ENCODE measurements around the gene TMBIM1.

The TMBIM1 gene, protein sequence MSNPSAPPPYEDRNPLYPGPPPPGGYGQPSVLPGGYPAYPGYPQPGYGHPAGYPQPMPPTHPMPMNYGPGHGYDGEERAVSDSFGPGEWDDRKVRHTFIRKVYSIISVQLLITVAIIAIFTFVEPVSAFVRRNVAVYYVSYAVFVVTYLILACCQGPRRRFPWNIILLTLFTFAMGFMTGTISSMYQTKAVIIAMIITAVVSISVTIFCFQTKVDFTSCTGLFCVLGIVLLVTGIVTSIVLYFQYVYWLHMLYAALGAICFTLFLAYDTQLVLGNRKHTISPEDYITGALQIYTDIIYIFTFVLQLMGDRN

DNA sequence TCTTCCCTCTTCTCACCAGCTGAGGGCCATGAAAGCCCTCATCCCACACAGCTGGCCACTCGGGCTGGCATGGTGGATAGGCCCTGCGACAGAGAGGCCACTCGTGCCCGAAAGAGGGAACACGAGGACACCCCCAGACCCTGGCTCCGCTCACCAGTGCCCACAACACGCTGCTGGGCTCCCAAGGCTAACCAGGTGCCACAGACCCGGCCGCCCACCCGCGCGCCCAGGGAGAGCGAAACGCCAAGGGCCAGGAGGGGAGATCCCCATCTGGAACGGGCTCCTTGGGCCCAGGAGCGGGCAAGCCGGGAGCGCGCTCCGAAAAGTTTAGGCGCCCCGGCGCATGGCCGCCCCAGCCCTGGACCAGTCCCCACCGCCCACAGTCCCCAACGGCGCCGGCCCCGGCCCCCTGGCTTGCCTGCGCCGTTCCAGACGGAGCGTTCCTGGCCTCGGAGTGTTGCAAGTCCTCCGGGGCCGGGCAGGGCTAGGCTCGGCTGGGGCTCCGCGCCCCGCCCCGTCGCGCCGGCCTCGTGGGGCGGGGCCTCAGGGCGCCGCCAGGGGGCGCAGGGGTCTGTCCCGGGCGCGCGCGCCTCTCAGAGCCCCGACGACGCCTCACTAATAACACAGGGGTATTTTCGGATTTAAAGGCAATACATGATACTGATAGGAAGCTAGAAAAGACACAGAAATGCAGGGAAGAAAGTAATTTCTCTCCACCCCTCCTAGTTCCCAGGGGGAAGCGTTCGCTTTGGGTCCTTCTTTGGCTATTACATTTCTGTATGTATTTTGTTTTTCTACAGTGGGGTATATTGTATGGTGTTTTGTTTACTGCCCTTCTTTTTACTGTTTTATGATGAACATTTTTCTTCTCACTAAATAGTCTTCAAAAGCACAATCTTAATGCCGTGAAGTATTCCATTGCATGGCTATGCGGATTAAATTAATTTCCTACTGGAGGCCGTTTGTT, at the start of gene TMBIM1:
TMBIM1 (minus strand) TSS at position 456 of the 967 bp plus-strand sequence. CDS start 10,362 bp downstream, outside the sequence.
- DNase-seq (ENCODE audit: low read depth, low spot score) = peak; percentile 54

DNA sequence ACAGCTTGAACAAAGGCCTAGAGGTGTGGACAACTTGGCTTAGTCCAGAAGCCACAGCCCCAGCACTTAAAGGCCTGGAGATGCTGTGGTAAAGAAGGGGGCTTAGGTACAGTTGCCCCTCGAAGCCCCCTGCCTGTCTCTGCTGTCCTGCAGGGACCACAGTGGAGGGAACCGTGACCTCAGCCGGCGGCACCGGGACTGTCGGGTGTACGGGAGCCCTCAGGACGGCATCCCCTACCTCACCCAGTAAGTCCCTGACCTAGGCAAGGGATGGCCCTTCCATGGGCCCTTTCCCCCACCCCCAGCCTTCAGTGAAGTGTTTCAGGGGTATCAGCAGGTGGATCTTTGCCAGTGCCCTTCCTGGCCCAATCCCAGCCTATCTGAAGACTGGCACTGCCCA, 49.1 kb upstream of the TMBIM1 start:
- DNase-seq (ENCODE audit: low read depth, low spot score) = no peak

DNA sequence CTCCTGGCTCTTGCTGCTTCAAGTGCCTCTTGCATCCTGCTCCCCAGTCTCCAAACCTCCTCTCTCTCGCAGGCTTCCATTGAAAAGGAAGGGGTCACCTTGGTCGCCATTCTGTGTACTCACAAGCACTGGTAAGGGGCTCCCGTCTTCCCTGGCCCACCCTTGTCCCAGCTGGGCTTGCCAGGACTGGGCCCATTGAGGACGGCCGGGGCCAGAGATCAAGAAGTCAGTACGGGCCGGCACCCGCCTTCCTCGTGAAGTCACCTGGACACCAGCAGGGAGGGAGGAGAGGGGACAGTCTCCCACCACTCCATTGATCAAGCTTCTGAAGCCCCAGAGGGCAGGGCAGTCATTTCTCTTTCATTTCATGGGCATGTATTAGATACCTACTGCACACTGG, 48.4 kb upstream of the TMBIM1 start:
- no peak for DNase-seq (ENCODE audit: low read depth, low spot score)

DNA sequence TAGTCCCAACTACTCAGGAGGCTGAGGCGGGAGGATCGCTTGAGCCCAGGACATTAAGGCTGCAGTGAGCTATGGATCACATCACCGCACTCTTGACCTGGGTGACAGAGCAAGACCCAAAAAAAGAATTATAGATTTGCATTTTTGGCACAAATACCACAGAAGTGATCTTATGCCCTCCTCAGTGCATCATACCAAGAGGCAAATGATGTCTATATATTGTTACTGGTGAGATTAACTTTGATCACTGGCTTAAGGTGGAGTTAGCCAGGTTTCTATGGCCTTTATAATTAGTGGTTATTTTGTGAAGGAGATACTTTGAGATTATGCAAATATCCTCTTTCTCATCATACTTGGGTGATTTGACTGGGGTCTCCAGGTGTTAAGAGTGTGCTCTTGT, 42.2 kb upstream of the TMBIM1 start:
- DNase-seq (ENCODE audit: low read depth, low spot score) = no peak

DNA sequence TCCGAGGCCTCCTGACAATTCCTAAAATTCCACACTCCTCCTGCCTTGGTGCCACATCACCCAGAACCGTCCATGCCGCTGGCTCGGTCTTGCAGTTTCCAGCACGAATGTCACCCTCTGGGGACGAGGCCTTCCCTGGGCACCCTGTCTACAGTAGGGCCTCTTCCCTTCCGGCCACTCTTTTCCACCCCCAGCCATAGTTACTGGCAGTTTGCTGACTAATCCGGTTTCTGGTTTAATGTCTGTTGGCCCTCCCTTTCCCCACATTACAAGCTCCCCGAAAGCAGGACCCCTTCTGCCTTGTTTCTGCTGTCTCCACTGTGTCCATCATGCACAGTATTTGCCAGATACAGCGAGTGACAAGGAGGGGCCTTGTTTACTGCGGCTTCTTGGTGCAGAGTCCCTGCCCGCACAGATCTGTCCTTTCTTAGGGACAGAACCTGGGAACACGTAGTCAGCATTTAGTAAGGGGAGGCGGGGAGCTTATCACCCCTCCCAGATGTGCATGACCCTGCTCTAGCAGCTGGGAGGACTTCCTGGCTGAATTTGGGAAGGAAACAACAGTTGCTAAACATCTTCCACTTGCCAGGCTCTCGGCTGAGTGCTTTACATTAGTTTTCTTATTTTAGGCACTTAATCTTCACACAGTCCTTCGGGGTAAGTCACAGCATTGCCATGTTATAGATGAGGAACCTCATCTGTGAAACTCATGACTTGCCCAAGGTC, 40.8 kb upstream of the TMBIM1 start:
- no peak for DNase-seq (ENCODE audit: low read depth, low spot score)

DNA sequence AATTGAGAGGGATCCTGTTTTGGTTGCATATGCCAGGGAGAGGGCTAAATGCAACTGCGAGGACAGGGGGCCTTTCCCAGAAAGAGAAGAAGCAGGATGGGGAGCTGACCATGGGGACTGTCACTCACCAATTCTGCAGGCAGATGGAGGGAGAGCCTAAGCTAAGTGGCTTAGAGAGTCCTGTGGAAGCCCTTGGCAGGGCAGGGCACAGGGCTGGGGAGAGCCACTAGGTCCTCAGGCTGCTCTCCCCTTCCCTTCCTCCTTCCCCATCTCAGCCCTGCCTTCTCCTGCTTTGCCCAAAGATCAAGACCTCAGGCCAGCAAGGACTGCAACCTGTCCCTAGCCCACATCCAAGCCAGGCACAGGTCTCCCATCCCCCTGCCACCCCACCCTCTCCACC, 40.0 kb upstream of the TMBIM1 start:
- no peak for DNase-seq (ENCODE audit: low read depth, low spot score)

DNA sequence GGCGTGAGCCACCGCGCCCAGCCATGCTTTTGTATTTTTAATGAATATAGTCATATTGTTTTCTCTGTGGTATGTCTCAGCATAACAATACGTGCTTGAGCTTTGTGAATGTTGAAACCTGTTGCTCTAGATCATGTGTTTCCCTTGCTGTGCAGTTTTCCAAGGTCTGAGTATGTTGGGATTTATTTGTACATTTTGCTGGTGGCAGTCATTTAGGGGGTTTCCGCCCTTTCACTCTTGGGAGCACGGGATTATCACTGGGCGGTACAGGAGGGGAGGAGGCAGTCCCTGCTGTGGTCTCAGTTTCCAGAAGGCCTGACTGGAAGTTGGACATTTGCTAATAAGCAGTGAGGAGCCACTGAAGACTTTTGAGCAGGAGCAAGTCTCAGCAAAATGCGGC, 39.4 kb upstream of the TMBIM1 start:
- no peak for DNase-seq (ENCODE audit: low read depth, low spot score)

DNA sequence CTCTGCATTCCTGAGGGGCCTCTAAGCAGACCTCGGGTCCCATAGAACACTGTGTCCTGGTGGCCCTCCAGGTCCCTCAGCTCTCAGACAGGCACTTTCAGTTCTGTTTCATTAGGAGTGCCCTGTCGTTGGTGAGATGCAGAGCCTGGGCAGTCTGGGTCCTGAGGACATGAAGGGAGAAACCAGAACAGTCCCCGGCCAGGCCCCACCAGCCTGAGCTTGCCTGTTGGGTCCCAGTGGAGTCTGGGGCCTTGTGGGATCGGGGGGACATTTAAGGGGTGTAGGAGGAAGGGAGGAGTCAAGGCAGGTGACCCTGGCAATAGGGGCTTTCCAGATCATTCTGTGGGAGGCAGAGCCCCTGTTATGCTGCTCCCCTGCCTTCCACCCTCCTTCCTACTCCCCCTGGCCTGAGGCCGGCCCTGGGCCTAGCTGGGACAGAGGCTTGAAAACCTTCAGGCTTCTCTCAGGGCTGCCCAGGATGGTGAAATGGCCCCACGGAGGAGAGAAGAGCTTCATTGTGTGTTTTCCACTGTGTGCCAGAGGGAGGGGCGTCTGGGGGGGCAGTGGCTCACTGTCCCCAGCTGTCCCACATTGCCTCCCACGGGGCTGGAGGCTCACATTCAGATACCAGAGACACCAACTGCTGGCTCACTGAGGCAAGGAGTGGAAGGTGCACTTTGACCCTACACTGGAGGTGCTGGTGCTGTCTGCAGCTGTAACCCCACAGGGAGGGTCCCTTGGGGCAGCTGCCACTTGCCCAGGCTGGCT, 37.7 kb upstream of the TMBIM1 start:
- no peak for DNase-seq (ENCODE audit: low read depth, low spot score)

DNA sequence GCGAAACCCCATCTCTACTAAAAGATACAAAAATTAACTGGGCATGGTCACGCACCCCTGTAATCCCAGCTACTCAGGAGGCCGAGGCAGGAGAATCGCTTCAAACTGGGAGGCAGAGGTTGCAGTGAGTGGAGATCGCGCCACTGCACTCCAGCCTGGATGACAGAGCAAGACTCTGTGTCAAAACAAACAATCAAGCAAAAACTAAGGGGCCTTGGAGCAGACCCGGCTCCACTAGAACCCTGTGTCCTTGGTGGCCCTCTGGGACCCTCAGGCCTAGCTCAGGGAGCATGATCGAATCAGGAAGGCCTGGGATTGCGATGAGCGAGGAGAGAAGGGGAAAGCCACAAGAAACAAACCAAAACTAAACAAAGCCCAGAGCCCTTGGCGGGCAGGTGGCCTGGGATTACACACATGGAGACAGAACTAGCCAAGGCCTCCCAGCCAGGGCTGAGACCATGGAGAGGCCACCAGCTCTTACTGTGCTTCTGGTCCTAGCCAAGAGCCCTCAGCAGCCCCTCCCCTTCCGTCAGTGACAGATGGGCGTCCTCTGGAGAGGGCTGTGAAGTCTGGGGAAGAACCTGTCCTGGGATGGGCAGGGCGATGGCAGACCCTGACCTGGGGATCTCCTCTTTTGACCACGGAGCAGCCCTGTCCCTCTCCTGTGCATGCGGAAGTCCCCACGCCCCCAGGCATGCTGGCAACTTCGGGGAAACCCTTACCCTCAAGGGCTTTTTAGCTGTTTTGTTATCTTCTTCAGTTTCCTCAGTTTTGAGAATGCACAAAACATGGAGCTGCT, 36.9 kb upstream of the TMBIM1 start:
- no peak for DNase-seq (ENCODE audit: low read depth, low spot score)

DNA sequence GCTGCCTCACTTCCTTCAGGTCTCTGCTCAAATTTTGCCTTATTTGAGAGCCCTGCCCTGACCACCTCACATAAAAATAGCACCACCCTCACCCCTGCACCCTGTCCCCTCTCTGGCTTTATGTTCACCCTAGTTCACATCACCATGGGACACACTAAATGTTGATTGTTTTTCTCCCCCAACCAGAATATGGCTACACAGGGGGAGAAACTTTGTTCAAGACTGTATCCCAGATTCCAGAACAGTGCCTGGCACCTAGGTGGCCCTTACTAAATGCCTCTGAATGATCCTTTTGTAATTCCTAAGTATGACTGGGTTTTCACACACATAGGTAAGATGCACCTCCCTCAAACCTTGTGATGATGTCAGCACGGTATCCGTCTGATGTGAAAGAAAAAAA, 36.0 kb upstream of the TMBIM1 start:
- no peak for DNase-seq (ENCODE audit: low read depth, low spot score)

DNA sequence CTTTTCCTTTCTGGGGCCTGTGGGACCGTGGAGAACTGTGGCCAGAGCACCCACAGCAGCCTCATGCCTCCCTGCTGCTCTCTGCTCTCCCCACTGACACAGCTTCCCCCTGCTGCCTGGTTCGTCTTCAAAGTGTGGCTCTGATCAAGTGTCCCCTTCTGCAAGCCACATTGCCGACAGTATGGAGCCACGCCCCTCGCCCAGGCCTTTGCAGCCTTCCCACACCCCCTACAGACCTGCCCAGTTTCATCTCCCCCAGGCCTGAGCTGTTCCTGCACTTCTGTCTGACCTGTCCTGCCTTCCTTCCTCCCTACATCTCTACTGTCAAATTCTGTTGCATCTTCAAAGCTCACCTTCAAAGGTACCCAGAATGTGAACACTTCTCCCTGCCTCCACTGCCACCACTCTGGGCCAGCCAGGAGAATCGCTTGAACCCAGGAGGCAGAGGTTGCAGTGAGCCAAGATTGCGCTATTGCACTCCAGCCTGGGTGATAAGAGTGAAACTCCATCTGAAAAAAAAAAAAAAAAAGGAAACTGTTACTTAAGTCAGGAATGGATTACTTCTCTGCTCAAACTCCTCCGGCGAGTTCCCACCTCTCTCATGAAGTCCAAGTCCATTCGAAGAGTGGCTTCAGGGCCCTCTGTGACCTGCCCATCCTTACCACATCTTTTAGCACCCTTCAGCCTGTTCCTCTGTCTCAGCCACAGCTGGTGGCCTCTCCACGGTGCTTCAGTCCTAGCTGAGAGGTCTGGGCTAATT, 35.3 kb upstream of the TMBIM1 start:
- no peak for DNase-seq (ENCODE audit: low read depth, low spot score)

DNA sequence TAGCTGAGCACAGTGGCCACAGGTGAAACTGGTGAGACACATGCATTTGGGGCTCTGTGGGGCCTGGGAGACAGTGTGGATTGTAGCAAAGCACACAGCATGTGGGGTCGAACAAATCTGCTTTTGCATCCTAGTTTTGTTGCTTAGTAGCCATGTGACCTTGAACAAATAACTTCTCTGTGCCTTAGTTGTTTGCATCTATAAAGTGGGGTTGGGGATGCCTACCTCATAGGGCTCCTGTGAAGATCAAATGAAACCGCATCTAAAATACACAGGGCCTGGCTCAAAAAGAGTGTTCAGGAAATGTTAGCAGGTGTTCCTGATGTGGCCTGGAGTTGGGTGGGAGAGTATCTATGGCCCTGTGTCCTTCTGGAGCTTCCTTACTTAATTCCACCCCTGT, 34.0 kb upstream of the TMBIM1 start:
- DNase-seq (ENCODE audit: low read depth, low spot score) = no peak

DNA sequence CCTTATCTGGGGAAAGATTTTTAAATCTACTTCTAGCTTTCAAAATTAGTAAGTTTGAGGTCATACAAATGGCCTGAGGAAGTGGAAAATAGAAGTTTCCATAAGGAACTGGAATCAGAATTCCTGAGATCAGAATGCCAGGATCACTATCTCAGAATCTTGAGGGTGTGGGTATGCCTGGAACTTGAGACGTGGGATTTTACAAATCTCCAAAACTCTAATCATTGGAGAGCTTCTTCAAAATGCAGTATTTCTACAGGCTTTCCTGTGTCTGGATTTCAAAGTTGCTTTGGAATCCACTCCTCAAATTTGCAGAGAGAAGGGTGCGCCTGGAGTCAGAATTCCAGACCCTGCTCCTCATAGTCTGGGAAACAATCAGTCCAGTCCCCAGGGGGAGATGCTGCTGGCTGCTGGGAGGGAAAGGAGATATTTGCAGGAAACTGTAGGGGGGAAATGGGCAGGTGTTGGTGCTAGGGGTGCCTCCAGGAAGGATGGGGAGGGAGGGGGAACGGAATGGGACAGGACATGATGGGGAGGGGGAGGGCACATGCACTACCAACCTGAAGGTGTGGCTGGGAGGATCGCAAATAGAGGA, 33.4 kb upstream of the TMBIM1 start:
- no peak for DNase-seq (ENCODE audit: low read depth, low spot score)

DNA sequence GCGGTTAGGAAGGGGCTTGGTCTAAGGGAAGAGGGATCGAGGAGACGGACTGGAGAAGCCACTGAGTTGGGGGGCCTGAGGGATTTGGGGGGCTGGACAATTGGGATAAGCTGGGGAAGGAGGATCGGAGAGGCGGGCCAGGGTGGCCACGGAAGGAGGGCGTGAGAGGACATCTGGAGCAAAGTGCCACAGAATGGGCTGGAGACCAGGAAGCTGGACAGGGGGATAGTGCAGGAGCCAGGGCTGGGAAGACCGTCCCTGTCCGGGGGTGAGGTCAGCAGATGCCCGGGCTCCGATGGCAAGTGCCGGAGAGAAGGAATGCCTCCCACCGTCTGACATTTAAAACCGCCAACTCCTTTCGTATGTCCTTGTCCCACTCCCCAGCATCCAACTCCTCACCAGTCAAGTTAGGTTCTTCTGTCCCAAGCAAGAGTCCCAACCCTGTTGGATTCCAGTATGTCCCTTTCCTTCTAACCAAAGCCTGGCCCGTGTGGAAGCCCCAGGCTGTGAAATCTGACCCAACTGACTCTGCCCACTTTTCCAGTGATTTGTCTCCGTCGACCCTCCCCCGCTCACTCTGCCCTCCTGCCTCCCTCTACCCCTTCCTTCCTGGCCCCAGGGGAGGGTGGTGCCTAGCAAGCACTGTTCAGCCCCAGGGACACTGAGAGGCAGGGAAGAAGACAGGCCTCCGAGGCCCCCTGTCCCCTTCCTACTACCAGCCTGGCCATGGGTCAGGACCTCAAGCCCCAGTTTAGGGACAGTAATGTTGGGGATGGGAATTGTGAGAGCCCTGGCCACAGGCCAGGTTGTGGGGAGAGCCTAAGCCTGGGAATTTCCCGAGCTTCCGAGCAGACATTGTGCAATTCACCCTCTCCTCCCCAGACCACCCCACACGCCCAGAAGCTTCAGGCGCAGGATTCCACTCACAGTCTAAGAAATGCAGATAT, 31.5 kb upstream of the TMBIM1 start:
- no peak for DNase-seq (ENCODE audit: low read depth, low spot score)

DNA sequence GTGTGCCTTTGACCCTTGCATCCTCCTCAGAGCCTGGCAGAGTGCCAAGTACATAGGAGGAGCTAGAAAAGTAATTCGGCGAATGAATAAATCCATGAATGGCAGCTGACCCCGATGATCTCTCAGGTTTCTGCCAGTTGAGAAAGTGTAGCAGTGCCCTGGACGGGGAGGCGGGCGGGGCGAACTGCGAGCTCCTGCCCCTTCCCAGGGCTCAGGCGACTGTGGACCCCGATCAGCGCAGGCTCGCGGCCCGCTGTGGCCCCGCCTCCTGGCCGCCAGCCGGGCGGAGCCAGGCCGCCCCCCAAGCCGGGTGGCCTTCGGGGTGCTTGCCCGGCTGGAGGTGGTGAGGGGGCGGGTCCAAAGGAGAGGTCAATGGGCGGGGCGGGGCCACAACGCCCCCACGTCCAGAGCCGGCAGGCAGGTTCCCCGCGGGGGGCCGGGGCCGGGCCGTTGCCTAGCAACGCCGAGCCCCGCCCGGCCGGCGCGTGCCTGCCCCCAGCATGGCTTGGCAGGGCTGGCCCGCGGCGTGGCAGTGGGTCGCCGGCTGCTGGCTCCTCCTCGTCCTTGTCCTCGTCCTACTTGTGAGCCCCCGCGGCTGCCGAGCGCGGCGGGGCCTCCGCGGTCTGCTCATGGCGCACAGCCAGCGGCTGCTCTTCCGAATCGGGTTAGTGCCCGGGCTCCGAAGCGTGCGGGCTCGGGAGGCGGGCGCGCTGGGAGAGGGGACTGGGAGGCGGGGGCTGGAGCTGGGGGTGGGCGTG, 30.6 kb upstream of the TMBIM1 start:
- no peak for DNase-seq (ENCODE audit: low read depth, low spot score)

DNA sequence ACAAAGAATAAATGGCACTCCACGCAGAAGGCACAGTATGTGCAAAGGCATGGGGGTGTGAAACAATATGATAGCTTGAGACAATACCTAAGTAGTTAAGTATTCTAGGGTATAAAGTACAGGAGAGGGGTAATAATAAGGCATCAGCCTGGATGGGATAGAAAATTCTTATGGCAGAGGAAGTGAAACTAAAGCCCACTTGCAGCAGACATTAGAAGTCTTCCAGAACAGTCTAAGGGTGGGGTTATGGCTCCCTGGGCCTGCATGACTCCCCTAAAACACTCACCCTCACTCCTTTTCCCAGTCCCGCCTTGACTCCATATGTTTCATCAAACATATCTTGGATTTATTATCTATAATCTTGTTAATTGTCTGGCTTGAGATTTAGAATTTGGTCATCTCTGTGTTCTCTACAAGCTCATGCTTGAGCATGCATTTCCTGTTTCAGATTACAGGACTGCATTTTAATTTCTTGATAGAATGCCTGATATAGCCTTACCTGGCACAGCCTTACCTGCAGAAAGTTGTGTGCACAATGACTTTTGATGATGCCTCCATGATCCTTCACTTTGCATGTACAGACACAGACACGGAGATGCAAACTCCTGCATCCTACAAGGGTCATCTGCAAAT, 28.5 kb upstream of the TMBIM1 start:
- no peak for DNase-seq (ENCODE audit: low read depth, low spot score)

DNA sequence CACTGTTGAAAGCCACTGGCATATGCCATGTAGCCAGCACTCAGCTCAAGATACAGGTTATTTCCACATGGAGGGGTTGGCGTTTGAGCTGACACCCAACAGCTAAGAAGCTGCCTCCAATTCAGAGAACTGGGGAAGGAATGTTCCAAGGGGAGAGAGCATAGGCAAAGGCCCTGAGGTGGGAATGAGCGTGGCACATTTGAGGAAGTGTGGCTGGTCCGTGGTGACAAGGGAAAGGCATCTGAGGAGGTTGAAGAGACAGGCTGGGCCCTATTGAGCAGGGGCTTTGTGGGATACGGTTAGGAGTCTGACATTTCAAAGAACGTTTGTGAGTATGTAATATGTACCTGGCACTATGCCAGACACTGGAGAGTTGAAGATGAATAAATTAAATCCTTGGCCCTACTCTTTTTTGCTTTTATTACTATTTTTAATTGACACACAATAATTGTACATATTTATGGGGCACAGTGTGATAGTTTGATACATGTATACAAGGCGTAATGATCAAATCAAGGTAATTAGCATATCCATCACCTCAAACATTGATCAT, 27.6 kb upstream of the TMBIM1 start:
- no peak for DNase-seq (ENCODE audit: low read depth, low spot score)

Measured in activated naive CD8-positive, alpha-beta T cell treated with anti-CD3 and anti-CD28 coated beads, Interleukin-2, amount 50 U/mL, for 16 hours (primary cell).